ENCODE data around the gene EVL.
"Not testable (repeated sequence)": the region's sequence is repeated elsewhere in the genome, so short reads cannot be mapped to it uniquely, and the experiment has no call there.

The EVL gene

DNA sequence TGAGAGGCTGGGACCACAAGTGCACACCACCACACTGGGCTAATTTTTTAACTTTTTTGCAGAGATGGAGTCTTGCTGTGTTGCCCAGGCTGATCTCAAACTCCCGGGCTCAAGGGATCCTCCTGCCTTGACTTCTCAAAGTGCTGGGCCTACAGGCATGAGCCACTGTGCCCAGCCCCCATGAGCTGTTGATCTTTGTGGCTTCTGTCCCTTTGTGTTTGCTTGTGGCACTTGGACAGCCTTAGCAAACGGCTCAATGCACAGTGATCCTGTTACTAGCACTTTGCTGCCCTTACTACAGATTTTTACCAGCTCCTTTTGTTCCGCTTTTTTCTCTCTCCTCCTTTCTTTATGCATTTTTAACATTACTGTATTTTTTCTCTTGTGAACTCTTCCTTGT is 25.3 kb upstream of the EVL start:
- DNase-seq, result no peak

DNA sequence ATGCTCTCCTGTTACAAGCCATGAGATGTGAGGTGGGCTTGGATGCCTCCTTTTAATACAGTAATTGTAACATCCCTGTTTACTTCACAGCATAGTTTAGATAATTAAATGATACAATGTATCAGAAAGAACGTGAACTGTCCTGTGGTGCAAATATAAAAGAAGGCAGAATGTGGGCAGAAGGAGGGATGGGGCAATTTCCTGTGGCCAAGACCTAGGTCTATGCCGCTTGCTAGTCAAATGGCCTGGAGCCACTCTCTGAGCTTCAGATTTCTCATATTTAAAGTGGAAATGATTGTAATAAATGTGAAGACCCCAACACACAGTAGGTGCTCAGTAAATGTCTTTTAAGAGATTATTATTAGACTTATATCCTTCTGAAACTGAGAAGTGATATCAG is 24.0 kb upstream of the EVL start:
- no peak for DNase-seq

DNA sequence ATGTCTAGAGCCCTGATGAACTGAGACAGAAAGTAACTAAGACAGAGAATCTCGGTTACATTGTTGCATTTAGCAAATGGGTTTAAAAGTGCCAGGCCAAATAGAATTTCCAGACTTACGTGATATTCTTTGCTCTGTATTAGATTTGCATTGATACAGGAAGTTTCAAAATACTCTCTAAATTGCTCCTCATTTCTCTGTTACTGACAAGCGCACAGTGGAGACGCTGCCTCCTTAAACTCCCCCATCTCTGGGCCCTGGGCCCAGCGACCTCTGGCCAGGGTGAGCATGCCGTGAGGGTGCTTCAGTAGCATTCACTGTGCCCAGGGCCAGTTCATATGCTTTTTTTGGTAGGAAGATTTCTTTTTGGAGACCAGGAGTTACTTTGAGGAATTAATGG is 22.9 kb upstream of the EVL start:
- DNase-seq, result no peak

DNA sequence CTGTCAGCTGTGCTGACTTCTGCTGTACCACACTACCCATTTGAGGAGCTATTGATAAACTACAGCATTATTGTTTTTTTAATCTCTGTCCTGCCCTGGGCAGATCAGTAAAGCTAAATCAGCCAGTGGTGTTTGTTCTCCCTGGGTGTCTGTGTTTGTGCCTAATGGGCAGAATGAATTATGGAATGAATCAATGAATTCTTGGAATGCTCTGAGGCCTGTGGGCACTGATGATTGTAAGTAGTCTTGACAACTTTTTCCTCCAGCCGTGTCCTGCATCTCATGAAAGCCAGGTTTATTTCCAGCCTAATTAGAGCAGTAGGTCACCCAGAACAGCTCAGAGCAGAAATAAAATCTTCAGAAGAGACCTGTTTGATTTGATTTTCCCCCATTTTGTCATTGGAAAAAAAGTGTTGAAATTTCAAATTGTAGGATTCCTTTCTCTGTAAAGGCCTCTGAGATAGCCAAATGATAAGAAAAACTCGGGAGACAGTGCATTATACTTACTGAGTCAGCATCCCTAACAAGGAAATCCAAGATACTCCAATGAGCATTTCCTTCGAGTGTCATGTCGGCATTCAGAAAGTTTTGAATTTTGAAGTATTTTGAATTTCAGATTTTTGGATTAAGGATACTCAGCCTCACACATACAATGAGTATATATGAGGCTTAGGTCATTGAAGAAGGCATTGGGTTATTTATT is 19.4 kb upstream of the EVL start:
- DNase-seq, result no peak

DNA sequence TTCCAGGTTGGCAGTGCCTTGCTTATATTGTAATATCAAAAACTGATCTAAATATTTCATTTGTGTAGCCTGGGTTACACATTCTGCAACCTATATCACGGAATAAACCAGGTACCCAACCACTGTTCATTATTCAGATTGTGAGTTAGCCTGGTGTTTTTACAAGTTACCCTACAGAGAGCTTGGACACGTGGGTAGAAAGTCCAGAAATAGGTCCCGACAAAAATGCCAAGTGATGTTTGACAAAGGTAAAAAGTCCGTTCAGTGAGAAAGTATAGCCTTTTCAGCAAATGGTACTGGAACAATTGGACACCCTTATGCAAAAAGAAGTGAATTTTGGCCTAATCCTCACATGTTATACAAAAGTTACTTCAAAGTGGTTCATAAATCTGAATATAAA is 17.6 kb upstream of the EVL start:
- DNase-seq, result no peak

DNA sequence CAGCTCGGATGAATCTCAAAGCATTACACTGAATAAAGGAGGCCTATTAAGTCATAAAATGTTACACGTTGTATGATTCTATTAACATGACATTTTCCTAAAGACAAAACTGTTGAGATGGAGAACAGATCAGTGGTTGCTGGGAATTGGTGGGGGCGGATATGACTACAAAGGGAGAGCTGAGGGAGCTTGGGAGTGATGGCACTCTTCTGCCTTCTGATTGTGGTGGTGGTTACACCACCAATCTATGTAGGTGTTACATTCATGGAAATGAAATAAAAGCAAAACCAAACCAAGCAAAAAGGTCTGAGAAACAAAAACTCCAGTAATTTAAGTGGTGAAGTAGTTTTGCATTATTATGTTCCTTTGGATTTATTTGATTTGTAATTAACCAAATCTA is 16.4 kb upstream of the EVL start:
- DNase-seq, result no peak

DNA sequence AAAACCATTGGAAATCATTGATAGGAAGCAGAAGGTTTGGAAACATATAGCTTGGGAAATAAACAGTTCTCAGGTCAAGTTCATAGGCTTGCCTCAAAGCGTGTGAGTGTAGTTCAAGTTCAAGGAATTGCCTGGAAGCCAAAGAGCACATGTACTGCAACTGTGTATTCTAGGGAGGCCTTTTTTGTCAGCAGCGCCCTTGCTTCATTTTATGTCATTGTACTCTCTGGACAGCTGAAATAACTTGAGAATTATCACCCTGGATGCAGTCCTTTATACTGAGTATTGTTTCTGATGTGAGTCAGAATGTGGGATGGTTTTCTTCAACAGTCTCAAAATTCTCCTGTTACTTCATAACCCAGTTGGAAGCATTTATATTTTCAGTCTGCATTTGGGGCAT is 16.0 kb upstream of the EVL start:
- DNase-seq, result no peak

DNA sequence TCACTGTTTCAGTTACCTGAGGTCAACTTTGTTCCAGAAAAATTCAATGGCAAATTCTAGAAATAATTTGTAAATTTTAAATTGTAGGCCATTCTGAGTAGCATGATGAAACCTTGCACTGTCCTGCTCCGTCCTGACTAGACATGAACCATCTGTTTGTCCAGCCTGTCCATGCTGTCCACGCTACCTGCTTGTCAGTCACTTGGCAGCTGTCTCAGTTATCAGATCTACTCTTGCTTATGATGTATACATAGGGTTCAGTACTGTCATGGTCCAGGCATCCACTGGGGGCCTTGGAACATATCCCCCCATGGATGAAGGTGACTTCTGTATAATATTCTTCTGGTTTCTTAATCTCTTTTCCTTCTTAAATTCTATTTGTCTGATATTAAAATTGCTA is 14.1 kb upstream of the EVL start:
- no peak for DNase-seq

DNA sequence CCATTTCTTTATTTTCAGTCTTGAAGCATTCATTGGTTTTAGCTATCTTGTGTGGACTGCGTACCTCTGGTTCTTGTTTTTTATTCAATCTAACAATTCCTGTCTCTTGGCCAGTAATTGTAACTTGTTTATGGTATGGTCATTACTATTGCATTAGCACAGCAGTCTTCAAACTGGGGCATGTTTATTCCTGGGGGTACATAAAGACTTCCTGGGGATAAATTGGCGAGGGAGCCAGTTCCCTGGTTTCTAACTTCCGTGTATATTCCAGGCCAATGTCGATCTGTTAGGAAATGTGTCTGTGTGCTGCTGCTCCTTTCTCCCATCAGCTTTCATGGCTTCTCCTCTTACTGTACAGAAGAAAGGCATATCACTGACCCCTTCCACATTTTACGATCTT is 13.7 kb upstream of the EVL start:
- no peak for DNase-seq

DNA sequence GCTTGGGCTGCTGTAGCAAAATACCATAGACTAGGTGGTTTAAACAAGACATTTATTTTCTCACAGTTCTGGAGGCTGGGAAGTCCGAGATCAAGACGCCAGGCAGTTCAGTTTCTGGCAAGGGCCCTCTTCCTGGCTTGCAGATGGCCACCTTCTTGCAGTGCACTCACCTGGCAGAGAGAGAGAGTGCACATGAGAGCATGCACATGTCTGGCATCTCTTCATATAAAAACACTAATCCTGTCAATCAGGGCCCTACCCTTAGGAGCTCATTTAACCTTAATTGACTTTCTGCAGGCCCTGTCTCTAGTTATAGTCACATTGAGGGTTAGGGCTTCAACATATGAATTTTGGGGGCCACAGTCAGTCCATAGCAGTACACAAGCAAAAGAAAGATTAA is 12.4 kb upstream of the EVL start:
- DNase-seq, result no peak

DNA sequence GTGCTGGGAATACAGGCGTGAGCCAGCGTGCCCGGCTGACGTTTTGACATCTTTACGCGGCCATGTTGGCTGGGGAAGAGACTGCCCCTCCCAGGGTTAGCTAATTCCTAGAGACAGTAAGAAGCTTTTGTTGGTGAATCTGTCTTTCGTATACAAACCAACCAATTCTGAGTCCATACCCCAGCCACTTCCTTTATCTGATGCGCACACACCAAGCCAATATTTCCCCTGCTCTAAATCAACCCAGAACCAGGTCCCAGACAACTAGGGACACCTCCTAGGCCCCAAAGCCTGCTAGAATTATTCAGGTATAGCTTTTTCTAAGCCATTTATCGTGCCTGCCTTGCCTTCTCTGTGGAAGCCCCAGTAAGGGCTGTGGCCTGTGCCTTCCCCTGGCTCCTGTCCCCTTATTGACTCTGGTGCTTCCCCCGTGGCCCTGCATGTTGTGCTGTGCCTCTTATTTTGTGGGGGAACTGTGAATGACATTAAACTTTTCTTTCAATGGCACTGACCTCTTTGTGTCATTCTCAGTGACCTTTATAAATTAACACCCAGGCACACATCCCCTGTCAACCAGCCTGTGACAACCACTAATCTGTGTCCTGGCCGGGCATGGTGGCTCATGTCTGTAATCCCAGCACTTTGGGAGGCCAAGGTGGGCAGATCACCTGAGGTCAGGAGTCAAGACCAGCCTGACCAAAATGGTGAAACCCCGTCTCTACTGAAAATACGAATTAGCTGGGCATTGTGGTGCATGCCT is 10.7 kb upstream of the EVL start:
- no peak for DNase-seq

DNA sequence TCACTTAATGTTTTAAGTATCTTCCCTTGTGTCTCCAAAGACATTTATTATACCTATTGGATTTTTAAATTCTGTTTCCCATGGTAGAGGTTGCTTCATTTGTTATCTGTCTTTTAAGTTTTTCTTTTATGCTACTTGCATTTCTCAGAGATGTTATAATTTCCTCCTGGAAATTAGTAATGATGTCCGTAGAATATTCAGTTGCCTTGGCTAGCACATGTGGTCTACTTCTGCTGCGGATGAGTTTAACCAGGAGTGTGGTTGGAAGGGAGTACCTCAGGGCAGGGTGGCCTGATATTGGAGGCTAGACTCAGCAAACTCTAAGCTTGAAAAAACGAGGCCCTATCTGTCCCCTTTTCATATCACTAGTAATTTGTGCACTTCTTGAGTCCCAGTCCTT is 8.8 kb upstream of the EVL start:
- DNase-seq, result no peak

DNA sequence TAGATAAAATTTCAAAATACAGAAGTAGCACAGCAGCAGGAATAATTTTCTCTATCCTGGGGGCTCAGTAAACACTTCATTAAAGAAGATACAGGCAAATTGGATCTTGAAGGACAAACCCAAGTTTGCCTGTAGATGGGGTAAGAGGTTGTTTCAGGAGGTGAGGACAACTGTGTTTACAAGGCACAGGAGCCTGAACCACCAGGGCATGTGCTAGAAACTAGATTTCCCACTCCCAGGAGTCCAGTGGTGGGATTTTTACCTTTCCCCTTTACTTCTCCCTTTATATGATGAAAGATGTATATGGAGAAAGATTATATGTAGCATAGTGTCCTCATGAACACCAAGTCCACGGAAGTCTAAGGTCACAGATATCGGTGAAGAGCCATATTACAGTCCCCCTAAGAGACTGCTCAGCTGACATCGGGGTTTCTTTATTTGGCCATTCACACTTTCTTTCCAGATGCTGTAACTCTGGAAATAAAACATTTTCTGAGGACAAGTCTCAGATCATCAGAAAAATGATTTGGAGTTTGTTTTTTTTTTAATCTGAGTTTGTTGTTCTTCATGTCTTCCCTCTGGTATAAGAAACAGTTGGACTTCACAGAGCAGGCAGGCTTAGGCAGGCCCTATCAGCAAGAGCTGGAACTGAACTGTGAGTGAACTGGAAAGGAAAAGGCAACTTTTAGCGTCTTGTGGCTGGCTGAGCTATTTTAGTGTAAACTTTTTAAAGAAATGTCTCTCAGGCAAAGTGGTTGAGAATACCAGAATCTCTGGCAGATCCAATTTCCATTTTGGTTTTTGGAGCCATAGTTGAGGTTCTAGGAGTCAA is 8.0 kb upstream of the EVL start:
- no peak for DNase-seq

DNA sequence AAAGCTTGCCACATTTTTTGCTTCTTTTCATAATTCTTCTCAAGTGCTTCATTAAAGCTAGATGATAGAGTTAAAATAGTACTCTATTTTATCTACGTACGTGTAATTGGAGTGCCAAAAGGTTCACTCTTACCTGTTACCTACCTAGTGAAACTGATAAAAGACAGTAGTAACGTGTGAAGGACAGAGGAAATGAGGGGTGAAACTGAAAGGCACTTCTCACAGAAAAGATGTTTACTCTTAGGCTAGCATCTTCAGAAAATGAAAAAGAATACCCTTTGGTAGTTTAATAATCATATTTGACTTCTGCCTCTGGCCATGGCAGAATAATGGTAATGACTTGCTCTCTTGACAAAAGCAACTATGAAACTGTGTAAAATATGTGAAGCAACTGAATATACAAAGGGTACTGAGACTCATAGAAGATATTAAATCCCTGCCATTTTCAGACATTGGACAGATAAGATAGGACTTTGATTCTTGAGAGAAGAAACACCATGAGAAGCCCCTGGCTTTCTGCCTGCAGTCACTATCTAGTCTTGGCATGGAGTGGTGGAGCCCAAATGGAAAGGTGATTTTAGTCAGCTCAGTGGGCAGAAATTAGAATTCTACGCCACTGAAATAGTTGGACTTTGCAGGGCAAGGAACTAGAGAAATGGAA is 6.3 kb upstream of the EVL start:
- DNase-seq, result no peak

DNA sequence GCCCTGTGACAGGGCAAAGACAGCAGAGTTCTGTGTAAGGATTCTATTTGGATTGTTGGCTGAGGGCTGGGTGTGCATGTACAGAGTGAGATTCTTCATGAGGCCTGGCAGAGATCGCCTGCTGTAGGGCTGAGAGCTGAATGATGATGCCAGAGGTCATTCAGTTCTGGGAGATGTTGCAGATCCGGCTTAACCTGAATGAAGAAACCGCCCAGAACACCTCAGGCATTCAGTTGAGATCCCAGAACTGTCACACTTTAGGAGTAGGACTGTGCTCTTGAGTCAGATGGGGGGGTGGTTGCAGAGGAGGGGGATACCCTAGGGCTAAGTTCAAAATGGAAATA is 5.8 kb upstream of the EVL start:
- DNase-seq, result no peak

DNA sequence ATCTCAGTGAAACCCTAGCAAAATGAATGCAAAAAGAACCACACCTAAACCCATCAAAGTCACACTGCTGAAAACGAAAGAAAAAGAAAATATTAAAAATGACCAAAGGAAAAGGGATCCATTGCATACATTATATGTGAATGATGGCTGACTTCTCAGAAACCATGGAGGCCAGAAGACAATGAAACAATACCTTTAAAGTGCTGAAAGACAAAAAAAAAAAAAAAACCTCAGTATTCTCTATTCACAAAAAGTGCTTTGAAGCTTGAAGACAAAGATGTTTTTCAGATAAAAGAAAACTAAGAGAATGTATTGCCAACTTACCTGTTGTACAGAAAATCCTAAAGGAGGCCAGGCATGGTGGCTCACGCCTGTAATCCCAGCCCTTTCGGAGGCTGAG is 4.5 kb upstream of the EVL start:
- no peak for DNase-seq

DNA sequence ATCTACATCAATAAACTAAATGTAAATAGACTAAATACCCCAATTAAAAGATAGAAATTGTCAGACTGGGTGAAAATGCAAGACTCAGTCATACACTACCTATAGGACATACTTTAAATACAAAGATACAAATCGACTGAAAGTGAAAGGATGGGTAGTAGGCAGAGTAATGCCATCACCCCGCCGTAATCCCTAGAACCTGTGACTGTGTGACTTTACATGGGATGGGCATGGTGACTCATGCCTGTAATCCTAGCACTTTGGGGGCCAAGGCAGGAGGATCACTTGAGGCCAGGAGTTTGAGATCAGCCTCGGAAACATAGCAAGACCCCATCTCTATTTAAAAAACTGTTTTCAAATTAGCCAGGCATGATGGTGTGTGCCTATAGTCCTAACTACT is 2.6 kb upstream of the EVL start:
- peak in 1 of 2 donors; percentile 53 for DNase-seq

DNA sequence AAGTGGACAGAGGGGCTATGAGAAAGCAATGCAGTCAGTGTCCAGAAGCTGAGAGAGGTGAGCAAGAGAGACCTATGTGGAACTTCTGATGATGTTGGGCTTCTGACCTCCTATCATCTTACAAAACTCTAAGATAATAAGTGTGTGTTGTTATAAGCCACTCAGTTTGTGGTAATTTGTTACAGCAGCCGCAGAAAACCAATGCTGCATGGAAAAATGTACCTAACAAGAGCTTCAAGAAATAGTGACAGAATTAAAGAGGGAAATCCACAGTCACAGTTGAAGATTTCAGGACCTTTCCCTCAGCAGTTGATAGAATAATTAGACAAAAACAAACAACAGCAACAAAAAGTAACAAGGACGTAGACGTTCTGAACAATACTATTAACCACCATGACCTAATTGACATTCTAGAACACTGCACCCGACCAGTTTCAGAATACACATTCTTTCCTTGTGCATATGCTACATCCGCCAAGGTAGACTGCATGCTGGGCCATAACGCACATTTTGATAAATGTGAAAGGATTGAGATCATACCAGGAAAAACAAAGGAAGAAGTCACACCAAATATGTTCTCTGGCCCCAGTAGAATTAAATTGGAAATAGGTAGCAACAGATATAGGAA is 1.8 kb upstream of the EVL start:
- DNase-seq, result no peak

DNA sequence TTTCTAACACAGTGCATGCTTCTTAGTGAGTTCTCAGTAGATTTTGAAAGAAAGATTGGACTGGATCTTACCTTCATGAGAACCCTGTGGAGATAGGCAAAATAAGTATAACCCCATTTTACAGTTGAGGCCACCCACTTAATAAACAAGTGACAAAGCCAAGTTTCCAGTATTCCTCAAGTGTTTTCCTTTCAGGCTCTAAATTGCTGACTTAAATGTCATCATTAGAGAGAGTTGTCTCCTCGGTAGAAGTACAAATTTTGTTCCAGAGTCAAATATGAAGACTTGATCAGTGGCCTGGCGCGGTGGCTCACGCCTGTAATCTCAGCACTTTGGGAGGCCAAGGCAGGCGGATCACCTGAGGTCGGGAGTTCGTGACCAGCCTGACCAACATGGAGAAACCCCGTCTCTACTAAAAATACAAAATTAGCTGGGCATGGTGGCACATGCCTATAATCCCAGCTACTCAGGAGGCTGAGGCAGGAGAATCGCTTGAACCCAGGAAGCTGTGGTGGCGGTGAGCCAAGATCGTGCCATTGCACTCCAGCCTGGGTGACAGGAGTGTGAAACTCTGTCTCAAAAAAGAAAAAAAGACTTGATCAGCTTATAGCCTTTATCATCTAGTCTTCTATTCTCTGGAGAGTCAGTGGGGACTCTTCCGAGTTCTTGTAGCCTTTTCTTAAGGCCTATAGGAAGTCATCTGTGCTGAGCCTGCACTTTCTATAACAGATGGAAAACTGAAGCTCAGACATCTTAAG is 708 bp upstream of the EVL start:
- DNase-seq, result not testable (repeated sequence)

DNA sequence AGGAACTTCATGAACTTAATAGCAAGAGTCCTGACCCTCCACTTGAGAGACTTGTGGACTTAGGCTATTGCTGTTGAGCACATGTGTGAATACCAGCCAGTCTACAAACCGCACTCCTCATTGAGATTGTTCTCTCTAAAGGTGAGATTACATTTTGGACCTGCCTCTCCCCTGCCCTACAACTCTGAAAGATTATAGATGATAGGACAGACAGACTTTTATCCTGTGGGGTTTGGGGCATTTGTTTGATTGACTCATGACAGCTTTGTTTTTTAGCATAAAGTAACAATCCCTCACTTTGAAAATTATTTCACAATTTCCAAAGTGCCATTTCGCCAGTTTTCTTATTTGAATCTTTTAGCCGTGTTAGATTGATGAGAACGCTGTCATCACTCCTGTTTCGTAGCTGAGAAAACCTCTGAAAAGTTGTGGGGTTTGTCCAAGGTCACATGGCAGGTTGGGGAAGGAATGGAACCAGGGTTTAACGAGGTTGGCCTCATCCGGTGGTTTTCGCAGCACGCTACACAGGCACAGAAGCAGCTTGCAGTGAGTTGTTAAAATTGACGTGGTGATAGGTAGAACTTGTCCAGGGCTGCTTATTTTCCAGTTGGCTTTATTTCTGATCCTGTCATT is 836 bp downstream of the EVL start:
- DNase-seq, result peak; percentile 75 to 81

DNA sequence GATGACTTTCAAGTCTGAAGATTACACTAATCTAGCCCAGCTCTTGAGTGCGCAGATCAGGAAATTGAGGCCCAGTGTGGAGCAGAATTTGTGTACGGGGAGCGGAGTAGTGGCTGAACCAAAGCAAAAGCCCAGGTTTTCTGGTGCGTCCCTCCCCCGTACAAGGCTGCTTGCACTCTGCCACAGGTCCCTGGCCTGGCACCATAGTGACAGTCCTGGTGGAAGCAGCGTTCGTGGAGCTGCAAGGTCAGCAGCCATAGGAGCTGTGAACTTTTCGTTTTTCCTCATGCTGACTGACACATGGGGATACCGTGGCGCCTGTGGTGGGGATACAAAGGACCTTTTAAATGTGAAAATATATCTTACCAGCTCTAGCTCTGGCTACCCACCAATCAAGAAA is 1.7 kb downstream of the EVL start:
- DNase-seq, result no peak

DNA sequence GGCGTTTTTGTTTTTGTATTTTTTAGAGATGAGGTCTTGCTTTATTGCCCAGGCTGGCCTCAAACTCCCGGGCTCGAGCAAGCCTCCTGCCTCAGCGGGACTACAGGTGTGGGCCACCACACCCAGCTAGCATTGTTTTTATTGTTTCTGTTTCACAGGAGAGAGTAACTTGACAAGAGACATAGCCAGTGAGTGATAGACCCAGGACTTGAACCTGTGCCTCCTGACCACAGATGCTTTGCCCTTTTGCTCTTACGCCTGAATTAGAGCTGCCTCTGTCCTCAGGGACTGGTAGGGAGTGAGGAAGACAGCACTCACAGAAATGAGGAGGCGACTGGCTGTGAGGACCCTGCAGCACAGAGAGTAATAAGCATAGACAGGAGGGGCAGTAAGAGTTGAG is 2.3 kb downstream of the EVL start:
- no peak for DNase-seq
